H9 (cell line): Measurements from ENCODE around the gene NGFR. TPM values are rescaled to one million over a fixed set of nuclear protein-coding genes. Genes with fewer than 3 reads are reported as not detected.

ENCODE experiments used
- DNase-seq: peaks from one replicate; pipeline ENCODE4 v3.0.0-alpha.2; 2017
- H2AFZ ChIP-seq: one replicate; pipeline ENCODE4 v1.6.1; 2013; ENCODE audit warnings: mild to moderate bottlenecking, low read length, control low read depth, moderate library complexity
- H2AK5ac ChIP-seq: 2 replicates; pipeline ENCODE4 v1.6.1; 2013; ENCODE audit warnings: low read length, control low read depth, mixed read lengths; ENCODE audit not compliant: insufficient read length
- H2BK120ac ChIP-seq: one replicate; pipeline ENCODE4 v1.6.1; 2013; ENCODE audit warnings: low read depth, mild to moderate bottlenecking, low read length, control low read depth, inconsistent platforms; ENCODE audit not compliant: poor library complexity, severe bottlenecking
- H2BK12ac ChIP-seq: 2 replicates; pipeline ENCODE4 v1.6.1; 2013; ENCODE audit warnings: low read length, control low read depth, mixed read lengths, low read depth; ENCODE audit not compliant: insufficient read length
- H2BK15ac ChIP-seq: 2 replicates; pipeline ENCODE4 v1.6.1; 2013; ENCODE audit warnings: low read depth, low read length, control low read depth
- H2BK20ac ChIP-seq: one replicate; pipeline ENCODE4 v1.6.1; 2013; ENCODE audit warnings: low read depth, mild to moderate bottlenecking, low read length, control low read depth, inconsistent platforms; ENCODE audit not compliant: poor library complexity, severe bottlenecking
- H2BK5ac ChIP-seq: 2 replicates; pipeline ENCODE4 v1.6.1; 2013; ENCODE audit warnings: low read length, control low read depth, mixed read lengths; ENCODE audit not compliant: insufficient read length
- H3K14ac ChIP-seq: 2 replicates; pipeline ENCODE4 v1.6.1; 2013; ENCODE audit warnings: low read length, control low read depth; ENCODE audit not compliant: insufficient read depth
- H3K18ac ChIP-seq: 2 replicates; pipeline ENCODE4 v1.6.1; 2013; ENCODE audit warnings: low read depth, mild to moderate bottlenecking, mixed read lengths, low read length, control low read depth; ENCODE audit not compliant: insufficient read length
- H3K23ac ChIP-seq: 2 replicates; pipeline ENCODE4 v1.6.1; 2013; ENCODE audit warnings: low read length, control low read depth, mixed read lengths, low read depth; ENCODE audit not compliant: insufficient read length
- H3K23me2 ChIP-seq: 2 replicates; pipeline ENCODE4 v1.6.1; 2013; ENCODE audit warnings: low read depth, mild to moderate bottlenecking, mixed read lengths, low read length, control low read depth; ENCODE audit not compliant: insufficient read length, poor library complexity, severe bottlenecking
- H3K27ac ChIP-seq: 2 replicates; pipeline ENCODE4 v1.5.1; 2013; ENCODE audit warnings: low read length, control low read depth, mixed read lengths, low read depth; ENCODE audit not compliant: insufficient read length
- H3K27me3 ChIP-seq: 2 replicates; pipeline ENCODE4 v1.6.1; 2013; ENCODE audit warnings: low read length, control low read depth, inconsistent platforms; ENCODE audit not compliant: insufficient read depth
- H3K4ac ChIP-seq: 2 replicates; pipeline ENCODE4 v1.6.1; 2013; ENCODE audit warnings: low read depth, mild to moderate bottlenecking, control low read depth, inconsistent platforms, low read length, moderate library complexity
- H3K4me1 ChIP-seq: 2 replicates; pipeline ENCODE4 v1.6.1; 2013; ENCODE audit warnings: low read length, control low read depth, inconsistent platforms; ENCODE audit not compliant: insufficient read depth
- H3K4me2 ChIP-seq: 2 replicates; pipeline ENCODE4 v1.6.1; 2013; ENCODE audit warnings: low read length, control low read depth, mixed read lengths; ENCODE audit not compliant: insufficient read length, insufficient read depth
- H3K56ac ChIP-seq: 2 replicates; pipeline ENCODE4 v1.6.1; 2013; ENCODE audit warnings: low read depth, mild to moderate bottlenecking, mixed read lengths, low read length, control low read depth; ENCODE audit not compliant: insufficient read length
- H3K79me1 ChIP-seq: 2 replicates; pipeline ENCODE4 v1.6.1; 2013; ENCODE audit warnings: low read depth, mild to moderate bottlenecking, moderate library complexity, low read length, control low read depth, inconsistent platforms; ENCODE audit not compliant: insufficient read depth, poor library complexity, severe bottlenecking
- H3K79me2 ChIP-seq: 2 replicates; pipeline ENCODE4 v1.6.1; 2013; ENCODE audit warnings: low read length, control low read depth, inconsistent platforms; ENCODE audit not compliant: insufficient read depth
- H3K9ac ChIP-seq: 2 replicates; pipeline ENCODE4 v1.6.1; 2013; ENCODE audit warnings: low read length, control low read depth, mixed read lengths; ENCODE audit not compliant: insufficient read length; ENCODE audit errors: extremely low read depth
- H3K9me3 ChIP-seq: one replicate; pipeline ENCODE4 v1.6.1; 2013; ENCODE audit warnings: low read depth, low read length, inconsistent platforms; ENCODE audit not compliant: control insufficient read depth
- H3T11ph ChIP-seq: one replicate; pipeline ENCODE4 v1.6.1; 2013; ENCODE audit warnings: mild to moderate bottlenecking, low read length, control low read depth, inconsistent platforms
- H4K20me1 ChIP-seq: one replicate; pipeline ENCODE4 v1.6.1; 2013; ENCODE audit not compliant: control insufficient read depth, insufficient read length, insufficient read depth
- H4K5ac ChIP-seq: 2 replicates; pipeline ENCODE4 v1.6.1; 2013; ENCODE audit warnings: low read depth, mild to moderate bottlenecking, mixed read lengths, low read length, control low read depth; ENCODE audit not compliant: insufficient read length
- H4K8ac ChIP-seq: replicated peaks from 2 replicates; pipeline ENCODE4 v1.6.1; 2013; ENCODE audit warnings: low read length, control low read depth, mixed read lengths, low read depth; ENCODE audit not compliant: insufficient read length
- H4K91ac ChIP-seq: 2 replicates; pipeline ENCODE4 v1.6.1; 2013; ENCODE audit warnings: low read depth, mild to moderate bottlenecking, moderate library complexity, mixed read lengths, low read length, control low read depth; ENCODE audit not compliant: insufficient read length
- H3K27ac Mint-ChIP-seq, 3 experiments: 2 replicates in 2 of 3; 3 replicates in 1 of 3; pipeline ENCODE4 v1.8.0; 2020 to 2021; ENCODE audit warnings: mixed read lengths in 3 of 3, mild to moderate bottlenecking in 1 of 3, moderate library complexity in 1 of 3
- H3K27me3 Mint-ChIP-seq: 2 replicates; pipeline ENCODE4 v1.8.0; 2021; ENCODE audit warnings: low read depth, mild to moderate bottlenecking, moderate library complexity, mixed read lengths
- H3K36me3 Mint-ChIP-seq, 3 experiments: 2 replicates in 2 of 3; 3 replicates in 1 of 3; pipeline ENCODE4 v1.8.0; 2020 to 2021; ENCODE audit warnings: low read depth in 3 of 3, mixed read lengths in 3 of 3; ENCODE audit not compliant: insufficient read depth in 1 of 3
- H3K4me1 Mint-ChIP-seq, 2 experiments: 2 replicates each; pipeline ENCODE4 v1.8.0; 2020; ENCODE audit warnings: mixed read lengths in 2 of 2
- H3K4me3 Mint-ChIP-seq, 2 experiments: 2 replicates in 1 of 2; 3 replicates in 1 of 2; pipeline ENCODE4 v1.8.0; 2020 to 2021; ENCODE audit warnings: mild to moderate bottlenecking in 2 of 2, mixed read lengths in 2 of 2, moderate library complexity in 1 of 2
- H3K9me3 Mint-ChIP-seq, 2 experiments: 2 replicates in 1 of 2; 3 replicates in 1 of 2; pipeline ENCODE4 v1.8.0; 2020; ENCODE audit warnings: mild to moderate bottlenecking in 2 of 2, mixed read lengths in 2 of 2, moderate library complexity in 1 of 2
- CTCF ChIP-seq: fragments of 200-600 bp; sonication (generic); conservative IDR thresholded peaks from 3 replicates; pipeline ENCODE4 v1.8.0; 2021; ENCODE audit warnings: antibody characterized with exemption, mild to moderate bottlenecking
- WGBS: extraction: QIAGEN DNeasy Blood & Tissue Kit; methylation state at CpG from one replicate; pipeline ENCODE4 v1.1.7; 2013; ENCODE audit warnings: missing lambda C conversion rate, low lambda C conversion rate, mixed read lengths; ENCODE audit not compliant: insufficient read length; ENCODE audit errors: extremely low coverage; 5-methylcytosine and 5-hydroxymethylcytosine counted together
- total RNA-seq: library from RNA; stranded (reverse); gene quantifications from 2 replicates; pipeline ENCODE4 v1.2.1, GENCODE V29; 2021

Gene NGFR
- total RNA-seq, 1 experiment from 2014 or later = 9.6 TPM

- Histone ChIP-seq H3K4ac (no peak overlapping the region), H3K14ac (no peak overlapping the region), H3K4me2 (no peak overlapping the region), H3K79me2 (no peaks in the 10 kb centered on the region), H3K27me3 (no peaks in the 10 kb centered on the region), H2BK5ac (no peak overlapping the region), H3K4me1 (no peaks in the 10 kb centered on the region), H2BK12ac (no peak overlapping the region), H3K9me3 (no peaks in the 10 kb centered on the region), H4K20me1 (no peaks in the 10 kb centered on the region), H3K79me1 (no peaks in the 10 kb centered on the region), H2BK15ac (no peak overlapping the region), H2AFZ (no peak overlapping the region), H2AK5ac (no peak overlapping the region), H4K91ac (no peak overlapping the region), H3T11ph (no peak overlapping the region), H4K8ac (no peak overlapping the region), H3K56ac (no peak overlapping the region), H4K5ac (no peak overlapping the region), H2BK120ac (no peak overlapping the region), H3K9ac (no peak overlapping the region), H3K27ac (no peak overlapping the region), H3K23ac (no peak overlapping the region), H3K18ac (no peak overlapping the region), H2BK20ac (no peak overlapping the region), H3K23me2 (no peaks in the 10 kb centered on the region)
- Mint-ChIP-seq H3K27ac (peak overlapping the region in 2 of 3 experiments; percentile 41 to 79; a peak in 1 of 7 replicates), H3K4me1 (peaks cover 45 to 56% of the 10 kb centered on the region in 2 experiments), H3K4me3 (peak overlapping the region in 1 of 2 experiments; percentile 9; a peak in 1 of 5 replicates), H3K27me3 (peaks cover 6% of the 10 kb centered on the region), H3K36me3 (peaks cover 0 to 5% (median 3%) of the 10 kb centered on the region in 3 experiments; a peak in 3 of 7 replicates), H3K9me3 (no peaks in the 10 kb centered on the region; a peak in 1 of 5 replicates)
- DNase-seq = no peak
- no peak for TF ChIP-seq CTCF
- WGBS = no CpG with 5 or more reads among the region's 3 CpGs
These were observed 48.8 kb downstream of the NGFR start for GRCh38 chr17:49543860-49544259.
